Kidney (tissue), 14 donors: ENCODE results near the gene FER. TPM values are rescaled to one million over a fixed set of nuclear protein-coding genes. Genes with fewer than 3 reads are reported as not detected.

Experiments used
- DNase-seq, 5 donors: peaks; one replicate each; pipeline ENCODE4 v3.0.0-alpha.2; 2013 to 2020
- FAIRE-seq: peaks from 2 replicates; lab custom pipeline; 2012; peaks lifted over from hg19 to GRCh38; lab: Jason Lieb, UNC
- H3K27ac ChIP-seq, 2 donors: one replicate each; pipeline ENCODE4 v1.7.0; 2013; ENCODE audit warnings: low read depth in 2 of 2, low read length in 2 of 2, inconsistent platforms in 1 of 2
- H3K27me3 ChIP-seq: one replicate; pipeline ENCODE4 v1.7.1; 2013; ENCODE audit warnings: low read length, inconsistent platforms; ENCODE audit not compliant: control insufficient read depth, insufficient read depth
- H3K36me3 ChIP-seq, 3 donors: one replicate each; pipeline versions ENCODE4 v1.7.0 to v1.7.1; 2013; ENCODE audit warnings: low read length in 3 of 3, control low read depth in 1 of 3, inconsistent platforms in 1 of 3; ENCODE audit not compliant: insufficient read depth in 3 of 3, control insufficient read depth in 2 of 3
- H3K4me1 ChIP-seq, 3 donors: one replicate each; pipeline versions ENCODE4 v1.7.0 to v1.7.1; 2013; ENCODE audit warnings: low read length in 3 of 3, inconsistent platforms in 1 of 3, low read depth in 1 of 3; ENCODE audit not compliant: control insufficient read depth in 2 of 3, insufficient read depth in 2 of 3
- H3K4me3 ChIP-seq, 3 donors: one replicate each; pipeline versions ENCODE4 v1.7.0 to v1.8.1; 2013; ENCODE audit warnings: low read length in 3 of 3, control low read depth in 1 of 3, inconsistent platforms in 1 of 3
- H3K9ac ChIP-seq, 3 donors: one replicate each; pipeline versions ENCODE4 v1.7.0 to v1.7.1; 2013; ENCODE audit warnings: low read length in 3 of 3, control low read depth in 1 of 3, inconsistent platforms in 1 of 3
- H3K9me3 ChIP-seq, 3 donors: one replicate each; pipeline versions ENCODE4 v1.7.0 to v1.7.1; 2013; ENCODE audit warnings: low read length in 3 of 3, control low read depth in 1 of 3, inconsistent platforms in 1 of 3; ENCODE audit not compliant: control insufficient read depth in 2 of 3, insufficient read depth in 1 of 3
- intact Hi-C: fragments of 100-400 bp; cut with DNase I; formaldehyde crosslinking; loops from one replicate; pipeline ENCODE4 v1.11.1; 2022
- polyA plus RNA-seq: library from polyadenylated mRNA; stranded (reverse); fragments of 350-450 nt; fragmentation: Illumina TruSeq; extraction: RNeasy Lipid Tissue Mini Kit (QIAGEN cat#74804); gene quantifications from one replicate; pipeline ENCODE4 v1.2.3, GENCODE V29; 2014; ENCODE audit warnings: low read depth, low replicate concordance; ENCODE audit not compliant: insufficient read depth
- total RNA-seq: library from RNA; stranded (reverse); fragmentation: NEBNext Ultra II Directional; extraction: Animal tissue kit (Norgen Biotek cat#: 25700); gene quantifications from one replicate; pipeline ENCODE4 v1.2.1, GENCODE V29; 2021
- TF ChIP-seq, protein P1 (sequence below): IDR thresholded peaks from 3 replicates; pipeline ENCODE4 v1.5.1; 2012; ENCODE audit warnings: mild to moderate bottlenecking, moderate library complexity, borderline replicate concordance; ENCODE audit not compliant: insufficient read depth; ENCODE audit errors: extremely low read depth
- donor health status: control.
- donor health status: control.
- donor health status: control.
- donor health status: control.
- donor health status: control.
- donor health status: DM: yes; HTN: yes; CAD: no.
- donor health status: Normal renal cell carcinoma (clear cell type).

FER gene
- total and polyA plus RNA-seq, 2 donors from 2014 or later = 2.1 to 38.2 TPM

DNA sequence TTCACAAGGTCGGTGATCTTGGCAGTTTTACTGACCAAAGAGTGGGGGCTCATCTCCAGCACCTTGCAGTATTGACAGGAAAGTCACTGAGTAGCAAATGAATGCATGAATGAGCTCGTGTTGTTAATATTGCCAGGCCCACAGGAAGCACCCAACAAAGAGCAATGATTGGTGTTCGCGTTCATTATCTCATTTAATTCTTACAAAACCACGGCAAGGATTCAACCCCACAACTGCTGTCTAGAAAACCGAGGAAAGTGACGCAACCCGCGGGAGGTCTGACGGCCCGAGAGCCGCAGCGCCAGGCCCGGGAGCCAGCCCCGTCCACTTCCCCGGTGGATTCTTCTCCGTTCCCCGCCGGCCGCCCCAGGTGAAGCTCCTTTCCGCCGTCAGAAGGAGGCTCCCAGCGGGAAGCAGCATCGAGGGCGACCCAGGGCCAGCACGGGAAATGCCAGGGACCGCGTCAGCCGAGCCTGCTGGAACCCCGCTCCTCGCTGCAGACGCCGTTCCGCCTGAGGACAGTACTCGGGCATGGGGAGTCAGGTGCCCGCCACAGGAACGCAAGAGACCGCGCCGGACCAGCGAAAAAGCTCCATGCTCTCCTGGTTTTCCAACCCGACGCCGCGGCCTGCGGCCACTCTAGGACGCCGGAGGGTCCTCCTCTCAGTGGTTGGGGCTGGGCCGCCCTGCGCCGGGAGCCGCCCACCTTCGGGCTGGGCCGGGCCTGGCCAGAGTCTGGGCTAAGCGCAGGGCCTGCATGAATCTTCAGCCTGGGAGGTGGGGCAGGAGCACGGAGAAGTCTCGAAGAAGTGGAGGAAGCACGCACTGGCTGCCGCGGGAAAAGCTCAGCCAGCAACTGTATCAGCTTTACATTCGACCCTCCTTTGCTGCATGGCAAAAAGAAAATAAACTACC is 19.8 kb upstream of the FER start:
- Histone ChIP-seq H3K4me3 (peak overlapping the region; percentile 87 to 95 (median 88)), H3K9ac (peak overlapping the region; percentile 78 to 86 (median 81)), H3K4me1 (no peaks in the 10 kb centered on the region), H3K36me3 (no peaks in the 10 kb centered on the region), H3K9me3 (no peaks in the 10 kb centered on the region), H3K27ac (peak overlapping the region; percentile 88 to 93), H3K27me3 (no peaks in the 10 kb centered on the region)
- intact Hi-C loops = no loop called here
- TF ChIP-seq, protein P1, sequence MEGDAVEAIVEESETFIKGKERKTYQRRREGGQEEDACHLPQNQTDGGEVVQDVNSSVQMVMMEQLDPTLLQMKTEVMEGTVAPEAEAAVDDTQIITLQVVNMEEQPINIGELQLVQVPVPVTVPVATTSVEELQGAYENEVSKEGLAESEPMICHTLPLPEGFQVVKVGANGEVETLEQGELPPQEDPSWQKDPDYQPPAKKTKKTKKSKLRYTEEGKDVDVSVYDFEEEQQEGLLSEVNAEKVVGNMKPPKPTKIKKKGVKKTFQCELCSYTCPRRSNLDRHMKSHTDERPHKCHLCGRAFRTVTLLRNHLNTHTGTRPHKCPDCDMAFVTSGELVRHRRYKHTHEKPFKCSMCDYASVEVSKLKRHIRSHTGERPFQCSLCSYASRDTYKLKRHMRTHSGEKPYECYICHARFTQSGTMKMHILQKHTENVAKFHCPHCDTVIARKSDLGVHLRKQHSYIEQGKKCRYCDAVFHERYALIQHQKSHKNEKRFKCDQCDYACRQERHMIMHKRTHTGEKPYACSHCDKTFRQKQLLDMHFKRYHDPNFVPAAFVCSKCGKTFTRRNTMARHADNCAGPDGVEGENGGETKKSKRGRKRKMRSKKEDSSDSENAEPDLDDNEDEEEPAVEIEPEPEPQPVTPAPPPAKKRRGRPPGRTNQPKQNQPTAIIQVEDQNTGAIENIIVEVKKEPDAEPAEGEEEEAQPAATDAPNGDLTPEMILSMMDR = no peak
- no peak for FAIRE-seq
- peak; percentile 94 to 97 (median 96) for DNase-seq

DNA sequence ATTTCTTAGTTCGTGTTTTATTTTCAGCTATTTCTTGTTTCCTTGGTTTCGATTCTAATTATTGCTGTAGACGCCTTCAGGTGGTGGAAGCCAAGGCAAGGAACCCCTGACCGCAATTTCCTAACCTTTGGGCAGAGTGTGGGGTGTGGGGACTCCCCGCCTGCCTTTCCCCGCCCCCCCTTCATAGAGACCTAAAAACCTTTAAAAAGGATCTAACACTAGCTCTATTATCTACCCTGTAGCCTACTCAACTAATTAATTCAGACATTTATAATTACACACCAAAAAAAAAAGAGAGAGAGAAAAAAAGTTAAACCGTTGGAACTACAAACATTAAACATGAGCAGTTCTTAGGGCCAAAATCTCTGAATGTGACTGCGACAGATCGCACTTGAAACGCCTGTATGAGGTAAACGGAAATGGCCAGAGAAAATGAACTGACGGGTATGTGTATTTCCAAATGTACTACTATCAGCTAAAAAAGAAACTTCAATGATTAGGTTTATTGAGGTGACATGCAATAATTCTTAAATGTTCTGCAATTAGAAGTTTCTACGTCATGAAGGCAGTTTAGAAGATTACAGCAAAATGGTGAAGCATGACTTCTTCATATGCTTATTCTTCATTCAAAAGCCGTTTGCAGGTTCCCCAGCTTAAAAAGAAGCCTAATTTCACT is 19.0 kb upstream of the FER start:
- no peaks in the 10 kb centered on the region for H3K9me3 ChIP-seq
- FAIRE-seq = no peak
- no peaks in the 10 kb centered on the region for H3K4me1 ChIP-seq
- no peaks in the 10 kb centered on the region for H3K27me3 ChIP-seq
- peak overlapping the region; percentile 70 to 86 (median 81) for H3K9ac ChIP-seq
- intact Hi-C loops = no loop called here
- peak overlapping the region; percentile 88 to 93 for H3K27ac ChIP-seq
- TF ChIP-seq, protein P1 = no peak
- H3K36me3 ChIP-seq = no peaks in the 10 kb centered on the region
- H3K4me3 ChIP-seq = peak overlapping the region; percentile 78 to 95 (median 88)
- DNase-seq = peak in 1 of 5 donors; percentile 29

DNA sequence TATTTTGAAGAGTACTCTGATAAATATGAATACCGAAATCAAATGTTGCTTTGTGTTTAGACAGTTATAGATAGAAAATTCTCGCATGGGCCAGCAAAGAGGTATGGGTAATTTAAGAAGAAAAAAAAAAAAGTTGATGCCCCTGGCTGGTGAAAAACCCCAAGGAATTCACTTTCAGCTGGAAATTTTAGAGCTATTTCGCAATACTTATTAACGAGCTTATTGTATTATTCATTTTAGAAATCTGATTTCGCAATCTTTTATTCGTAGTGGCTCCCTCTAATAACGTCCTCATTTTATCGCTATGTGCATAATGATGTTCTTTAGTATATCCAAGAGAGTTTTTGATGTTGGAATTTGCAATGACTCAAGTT is 18.5 kb upstream of the FER start:
- TF ChIP-seq, protein P1 = no peak
- Histone ChIP-seq H3K4me1 (no peaks in the 10 kb centered on the region), H3K27ac (no peak overlapping the region), H3K4me3 (peak overlapping the region in 1 of 3 donors; percentile 88), H3K9ac (no peak overlapping the region), H3K9me3 (no peaks in the 10 kb centered on the region), H3K36me3 (no peaks in the 10 kb centered on the region), H3K27me3 (no peaks in the 10 kb centered on the region)
- intact Hi-C loops = no loop called here
- DNase-seq = no peak
- no peak for FAIRE-seq
